K562 (cell line): ENCODE results near the gene RPL22. TPM values are rescaled to one million over a fixed set of nuclear protein-coding genes. Genes with fewer than 3 reads are reported as not detected.
A peak's percentile ranks its signal among the peaks of the same experiment; 100 is the strongest.

Experiments used
- CHD7 ChIP-seq: fragments of 200-600 bp; sonication (generic); IDR thresholded peaks from one replicate; pipeline ENCODE4 v1.6.1; 2012; ENCODE audit warnings: mild to moderate bottlenecking, low read depth, low read length, inconsistent platforms
- MAZ ChIP-seq, 2 experiments: fragments of 450-650 bp in 1 of 2; sonication (generic) in 1 of 2; formaldehyde crosslinking; IDR thresholded peaks in 1 of 2; conservative IDR thresholded peaks in 1 of 2; 2 replicates each; pipeline versions ENCODE4 v1.4.0 to v1.5.0; 2020; ENCODE audit warnings: mild to moderate bottlenecking in 1 of 2, missing genetic modification reagents in 1 of 2
- MXI1 ChIP-seq: IDR thresholded peaks from 2 replicates; pipeline ENCODE4 v1.6.1; 2011; ENCODE audit warnings: low read depth, mild to moderate bottlenecking, improper control_type of control experiment, low read length
- NELFE ChIP-seq: IDR thresholded peaks from 2 replicates; pipeline ENCODE4 v1.6.1; 2011; ENCODE audit warnings: mild to moderate bottlenecking; ENCODE audit not compliant: insufficient read depth, insufficient read length
- ZNF318 ChIP-seq, 2 experiments: fragments of 450-650 bp; IDR thresholded peaks; 2 replicates each; pipeline ENCODE4 v1.6.1; 2016; ENCODE audit warnings: mild to moderate bottlenecking in 2 of 2, borderline replicate concordance in 1 of 2, low read depth in 1 of 2, moderate library complexity in 1 of 2
- polyA plus RNA-seq, 8 experiments: library from polyadenylated mRNA; depleted of rRNA in 4 of 8; stranded (reverse) in 5 of 8; unstranded in 3 of 8; fragments of >200 nt; fragmentation: Nextera tagmentation in 2 of 8; fragmentation: Illumina TruSeq in 1 of 8; extraction: Ambion mirVana in 2 of 8; extraction: Trizol in 1 of 8; gene quantifications; 2 replicates each; pipeline versions ENCODE4 v1.2.1 to v1.2.3, GENCODE V29; 2011 to 2014; ENCODE audit warnings: inconsistent platforms in 1 of 8, missing spikeins in 1 of 8
- total RNA-seq, 7 experiments: library from RNA; depleted of rRNA in 6 of 7; stranded (reverse); fragments of >200 nt in 6 of 7; fragmentation: Illumina TruSeq in 2 of 7; extraction: Trizol in 2 of 7; gene quantifications; 2 replicates each; pipeline versions ENCODE4 v1.2.1 to v1.2.3, GENCODE V29; 2011 to 2021; ENCODE audit warnings: low replicate concordance in 1 of 7

Gene RPL22
- total and polyA plus RNA-seq, 9 of the 15 experiments (the other 6 are each of a cell fraction or from before 2014, with no cell fraction given), result 467 to 1,165 (median 607) TPM

- TF ChIP-seq CHD7, result no peak
- TF ChIP-seq MAZ (CRISPR knock-in tag; conservative IDR thresholded peaks at IDR 0.05 in 1 of 2, IDR thresholded peaks at IDR 0.05 in 1 of 2), result 0 out of 4 replicates have a peak, but pooled peaks of 1 of the 2 experiments have one; percentile 13
- TF ChIP-seq MXI1, result no peak
- TF ChIP-seq ZNF318 (IDR thresholded peaks at IDR 0.05; ENCODE audit: borderline replicate concordance in 1 of 2, low read depth in 1 of 2), result no peak
- TF ChIP-seq NELFE, result no peak
These were observed 35.3 kb upstream of the RPL22 start (continued) for GRCh38 chr1:6234502-6235295.
